Fibroblast of lung (primary cell): ENCODE measurements around the gene NBEA. TPM values are rescaled to one million over a fixed set of nuclear protein-coding genes. Genes with fewer than 3 reads are reported as not detected.

Experiments
- DNase-seq, 2 donors: peaks; one replicate each; pipeline versions ENCODE4 v3.0.0 to v3.0.0-alpha.2; 2010; ENCODE audit warnings: low read depth in 2 of 2
- H2AFZ ChIP-seq: 2 replicates; pipeline ENCODE4 v1.5.1; 2012; ENCODE audit warnings: low read length, control low read depth, inconsistent platforms
- H3K27ac ChIP-seq: 2 replicates; pipeline ENCODE4 v1.5.1; 2011; ENCODE audit warnings: low read length, control low read depth; ENCODE audit not compliant: insufficient read depth
- H3K27me3 ChIP-seq: 2 replicates; pipeline ENCODE4 v1.5.1; 2011; ENCODE audit warnings: mild to moderate bottlenecking, low read length; ENCODE audit not compliant: control insufficient read depth, insufficient read depth
- H3K36me3 ChIP-seq: 2 replicates; pipeline ENCODE4 v1.5.1; 2011; ENCODE audit warnings: low read length; ENCODE audit not compliant: control insufficient read depth, insufficient read depth
- H3K4me1 ChIP-seq: 2 replicates; pipeline ENCODE4 v1.5.1; 2011; ENCODE audit warnings: low read length; ENCODE audit not compliant: control insufficient read depth, insufficient read depth; ENCODE audit errors: extremely low read depth
- H3K4me2 ChIP-seq: 2 replicates; pipeline ENCODE4 v1.5.1; 2011; ENCODE audit warnings: low read length, control low read depth; ENCODE audit not compliant: insufficient read depth; ENCODE audit errors: extremely low read depth
- H3K4me3 ChIP-seq, 4 experiments: fragments of 200-600 bp in 1 of 4; sonication (generic) in 1 of 4; replicated peaks in 1 of 4; 2 replicates each; pipeline ENCODE4 v1.5.1; 2011 to 2016; ENCODE audit warnings: low read length in 4 of 4, low read depth in 3 of 4, mild to moderate bottlenecking in 3 of 4, control low read depth in 2 of 4, inconsistent platforms in 1 of 4, mixed read lengths in 1 of 4; ENCODE audit not compliant: insufficient read depth in 1 of 4; ENCODE audit errors: control extremely low read depth in 1 of 4
- H3K79me2 ChIP-seq: 2 replicates; pipeline ENCODE4 v1.5.1; 2012; ENCODE audit warnings: mild to moderate bottlenecking, low read length, inconsistent platforms; ENCODE audit not compliant: control insufficient read depth, insufficient read depth
- H3K9ac ChIP-seq: 2 replicates; pipeline ENCODE4 v1.5.1; 2011; ENCODE audit warnings: mild to moderate bottlenecking, low read length, control low read depth; ENCODE audit not compliant: insufficient read depth
- H3K9me3 ChIP-seq: 2 replicates; pipeline ENCODE4 v1.5.1; 2012; ENCODE audit warnings: low read depth, low read length; ENCODE audit not compliant: control insufficient read depth, insufficient read depth
- H4K20me1 ChIP-seq: 2 replicates; pipeline ENCODE4 v1.5.1; 2011; ENCODE audit warnings: low read length; ENCODE audit not compliant: control insufficient read depth, insufficient read depth; ENCODE audit errors: extremely low read depth
- EZH2 ChIP-seq: IDR thresholded peaks from 2 replicates; pipeline ENCODE4 v1.5.1; 2012; ENCODE audit warnings: low read length, control low read depth, mild to moderate bottlenecking; ENCODE audit errors: missing control alignments
- polyA plus RNA-seq, 2 donors: library from polyadenylated mRNA; depleted of rRNA in 1 of 2; stranded (reverse) in 1 of 2; unstranded in 1 of 2; fragments of >200 nt; gene quantifications; 2 replicates each; pipeline ENCODE4 v1.2.1, GENCODE V29; 2011 to 2012; ENCODE audit warnings: missing spikeins in 1 of 2
- total RNA-seq: library from RNA; depleted of rRNA; stranded (reverse); fragments of >200 nt; gene quantifications from 2 replicates; pipeline ENCODE4 v1.2.1, GENCODE V29; 2014
- TF ChIP-seq, protein P1 (sequence below), 2 donors: IDR thresholded peaks in 1 of 2; conservative IDR thresholded peaks in 1 of 2; 1 replicate in 1 of 2; 2 replicates in 1 of 2; pipeline ENCODE4 v1.5.1; 2011 to 2012; ENCODE audit warnings: low read length in 2 of 2, control low read depth in 1 of 2, inconsistent platforms in 1 of 2, low read depth in 1 of 2, mild to moderate bottlenecking in 1 of 2

Gene NBEA
- total and polyA plus RNA-seq, 2 donors (not counting 1 experiment from before 2014, with no cell fraction given): 3.6 to 7.8 TPM

DNA sequence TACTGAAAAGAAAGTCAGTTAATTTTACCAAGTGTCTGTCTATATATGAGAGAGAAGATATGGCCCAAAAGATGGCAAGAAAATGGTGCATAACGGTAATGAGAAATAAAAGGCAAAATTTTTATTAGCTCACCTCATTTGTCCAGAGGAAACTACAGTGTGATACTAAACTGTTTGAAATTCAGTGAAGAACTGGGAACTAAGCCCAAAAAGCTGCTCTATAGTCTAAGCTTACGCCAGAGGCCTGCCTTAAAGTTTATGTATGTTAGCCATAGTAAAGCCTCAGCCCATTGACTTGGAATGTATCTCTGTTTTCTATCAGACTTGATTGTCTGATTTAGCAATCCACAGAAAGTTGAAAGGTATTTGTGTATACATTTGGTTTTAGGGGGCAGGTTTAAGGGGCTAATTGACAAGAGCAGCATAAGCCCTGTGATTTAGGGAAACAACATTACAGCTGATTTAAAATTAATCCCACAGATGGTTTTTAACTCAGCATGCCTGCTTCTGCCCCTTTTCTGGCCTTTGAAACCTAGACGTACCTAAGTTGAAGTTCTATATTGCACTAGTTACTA is 625.4 kb downstream of the NBEA start:
- H4K20me1 ChIP-seq: no peaks in the 10 kb centered on the region
- no peaks in the 10 kb centered on the region for H3K9me3 ChIP-seq

DNA sequence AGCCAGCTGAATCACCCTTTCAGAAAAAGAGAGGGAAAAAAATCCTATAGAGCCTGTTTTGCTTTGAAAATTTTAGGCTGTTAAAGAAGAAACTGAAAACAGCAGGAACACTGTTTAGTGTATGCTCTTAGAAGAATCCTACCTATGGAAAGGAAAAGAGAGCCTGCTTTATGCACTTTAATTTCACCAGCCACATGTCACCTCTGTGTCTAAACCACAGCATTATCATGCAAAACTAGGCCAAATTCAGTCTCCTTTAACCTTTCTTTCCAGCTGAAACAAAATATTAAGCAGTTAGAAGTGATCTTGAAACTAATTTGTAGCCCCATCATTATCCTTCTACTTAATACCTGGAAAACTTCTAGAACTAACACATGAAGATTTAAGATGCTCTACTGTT is 631.6 kb downstream of the NBEA start:
- H3K9me3 ChIP-seq: no peaks in the 10 kb centered on the region
- DNase-seq: no peak
- no peak overlapping the region for H3K9ac ChIP-seq
- no peak overlapping the region for H2AFZ ChIP-seq
- no peak overlapping the region for H3K4me3 ChIP-seq
- no peaks in the 10 kb centered on the region for H3K79me2 ChIP-seq
- H3K36me3 ChIP-seq: no peaks in the 10 kb centered on the region
- H3K27me3 ChIP-seq: no peaks in the 10 kb centered on the region
- H3K4me1 ChIP-seq: no peaks in the 10 kb centered on the region
- H3K4me2 ChIP-seq: no peak overlapping the region
- TF ChIP-seq EZH2: no peak
- TF ChIP-seq, protein P1, sequence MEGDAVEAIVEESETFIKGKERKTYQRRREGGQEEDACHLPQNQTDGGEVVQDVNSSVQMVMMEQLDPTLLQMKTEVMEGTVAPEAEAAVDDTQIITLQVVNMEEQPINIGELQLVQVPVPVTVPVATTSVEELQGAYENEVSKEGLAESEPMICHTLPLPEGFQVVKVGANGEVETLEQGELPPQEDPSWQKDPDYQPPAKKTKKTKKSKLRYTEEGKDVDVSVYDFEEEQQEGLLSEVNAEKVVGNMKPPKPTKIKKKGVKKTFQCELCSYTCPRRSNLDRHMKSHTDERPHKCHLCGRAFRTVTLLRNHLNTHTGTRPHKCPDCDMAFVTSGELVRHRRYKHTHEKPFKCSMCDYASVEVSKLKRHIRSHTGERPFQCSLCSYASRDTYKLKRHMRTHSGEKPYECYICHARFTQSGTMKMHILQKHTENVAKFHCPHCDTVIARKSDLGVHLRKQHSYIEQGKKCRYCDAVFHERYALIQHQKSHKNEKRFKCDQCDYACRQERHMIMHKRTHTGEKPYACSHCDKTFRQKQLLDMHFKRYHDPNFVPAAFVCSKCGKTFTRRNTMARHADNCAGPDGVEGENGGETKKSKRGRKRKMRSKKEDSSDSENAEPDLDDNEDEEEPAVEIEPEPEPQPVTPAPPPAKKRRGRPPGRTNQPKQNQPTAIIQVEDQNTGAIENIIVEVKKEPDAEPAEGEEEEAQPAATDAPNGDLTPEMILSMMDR (conservative IDR thresholded peaks at IDR 0.05 in 1 of 2, IDR thresholded peaks at IDR 0.05 in 1 of 2; ENCODE audit: low read depth in 1 of 2, low read length in 2 of 2): no peak
- no peak overlapping the region for H3K27ac ChIP-seq
- H4K20me1 ChIP-seq: no peaks in the 10 kb centered on the region

More for the DNA sequence above, 625.4 kb downstream of the NBEA start:
- Histone ChIP-seq H3K36me3 (no peaks in the 10 kb centered on the region), H3K27me3 (no peaks in the 10 kb centered on the region), H2AFZ (no peak overlapping the region), H3K4me1 (no peaks in the 10 kb centered on the region), H3K4me2 (no peak overlapping the region), H3K4me3 (no peak overlapping the region), H3K27ac (no peak overlapping the region), H3K79me2 (no peaks in the 10 kb centered on the region), H3K9ac (no peak overlapping the region)
- no peak for DNase-seq
- TF ChIP-seq EZH2: no peak

DNA sequence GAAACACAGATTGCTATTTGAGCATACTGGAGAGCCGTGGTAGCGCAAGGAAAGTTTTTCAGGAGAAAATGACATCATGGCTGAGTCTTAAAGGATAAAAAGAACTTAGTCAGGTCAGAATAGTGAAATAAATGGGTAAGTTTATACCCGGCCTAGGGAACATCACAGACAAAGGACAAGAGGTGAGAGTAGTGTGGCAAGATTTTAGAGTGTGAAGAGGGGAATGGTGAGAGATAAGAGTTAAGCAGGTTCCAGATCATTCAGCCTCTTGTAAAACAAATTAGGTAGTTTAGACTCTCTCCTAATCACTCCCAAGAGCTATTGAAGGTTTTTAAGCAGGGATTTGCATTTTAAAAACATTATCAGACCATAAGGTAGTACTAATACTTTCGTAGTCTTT is 650.4 kb downstream of the NBEA start:
- DNase-seq: no peak
- Histone ChIP-seq H3K4me1 (no peaks in the 10 kb centered on the region), H3K9ac (no peak overlapping the region), H4K20me1 (no peaks in the 10 kb centered on the region), H3K9me3 (no peaks in the 10 kb centered on the region), H2AFZ (no peak overlapping the region), H3K79me2 (no peaks in the 10 kb centered on the region), H3K4me3 (no peak overlapping the region), H3K27me3 (no peaks in the 10 kb centered on the region), H3K4me2 (no peak overlapping the region), H3K36me3 (no peaks in the 10 kb centered on the region), H3K27ac (no peak overlapping the region)
- TF ChIP-seq, protein P1 (conservative IDR thresholded peaks at IDR 0.05 in 1 of 2, IDR thresholded peaks at IDR 0.05 in 1 of 2; ENCODE audit: low read depth in 1 of 2, low read length in 2 of 2): no peak
- no peak for TF ChIP-seq EZH2
